GM21786 (cell line): ENCODE data around the gene ELOVL1.

Experiments
- ATAC-seq: cut with Tn5 transposase; IDR thresholded peaks from one replicate; pipeline ENCODE4 v1.9.1; 2021; ENCODE audit not compliant: unreplicated experiment

Gene ELOVL1

GRCh38 chr1:43358121-43358745 is 9.6 kb downstream of the ELOVL1 start:
- ATAC-seq, result peak; percentile 5

- ATAC-seq, result no peak
Measured at GRCh38 chr1:43357251-43357650, 10.6 kb downstream of the ELOVL1 start.

- ATAC-seq, result no peak
Measured at GRCh38 chr1:43354936-43355335, 12.9 kb downstream of the ELOVL1 start.

GRCh38 chr1:43354471-43354870 is 13.3 kb downstream of the ELOVL1 start:
- no peak for ATAC-seq

GRCh38 chr1:43352881-43353280 is 14.9 kb downstream of the ELOVL1 start:
- ATAC-seq, result no peak

GRCh38 chr1:43352351-43352705 is 15.5 kb downstream of the ELOVL1 start:
- ATAC-seq, result no peak

- ATAC-seq, result no peak
Measured at GRCh38 chr1:43351421-43352350, 16.1 kb downstream of the ELOVL1 start.

GRCh38 chr1:43350976-43351375 is 16.8 kb downstream of the ELOVL1 start:
- no peak for ATAC-seq

- no peak for ATAC-seq
Measured at GRCh38 chr1:43349594-43350306, 18.1 kb downstream of the ELOVL1 start.

GRCh38 chr1:43348809-43349593 is 18.8 kb downstream of the ELOVL1 start:
- ATAC-seq, result no peak

- ATAC-seq, result no peak
Measured at GRCh38 chr1:43348343-43348808, 19.4 kb downstream of the ELOVL1 start.

GRCh38 chr1:43346636-43347035 is 21.2 kb downstream of the ELOVL1 start:
- no peak for ATAC-seq

GRCh38 chr1:43345120-43345519 is 22.7 kb downstream of the ELOVL1 start:
- ATAC-seq, result no peak

- no peak for ATAC-seq
Measured at GRCh38 chr1:43344267-43344850, 23.5 kb downstream of the ELOVL1 start.

- ATAC-seq, result no peak
Measured at GRCh38 chr1:43340559-43340958, 27.3 kb downstream of the ELOVL1 start.

GRCh38 chr1:43339584-43340232 is 28.1 kb downstream of the ELOVL1 start:
- no peak for ATAC-seq

- no peak for ATAC-seq
Measured at GRCh38 chr1:43338001-43338400, 29.8 kb downstream of the ELOVL1 start.

GRCh38 chr1:43337588-43337987 is 30.2 kb downstream of the ELOVL1 start, which contains the start of gene MPL:
MPL (plus strand) TSS chr1:43337818; CDS start chr1:43337849, 31 bp downstream.
- ATAC-seq, result no peak

GRCh38 chr1:43334453-43335205 is 33.2 kb downstream of the ELOVL1 start:
- no peak for ATAC-seq
